Measurements from ENCODE around the gene SEMA7A. TPM values are rescaled to one million over a fixed set of nuclear protein-coding genes. Genes with fewer than 3 reads are reported as not detected.
"Not testable (repeated sequence)": the region's sequence is repeated elsewhere in the genome, so short reads cannot be mapped to it uniquely, and the experiment has no call there.

Gene SEMA7A
- polyA plus RNA-seq, 12 donors = 4.1 to 9.6 (median 5.6) TPM; not detected in 1

GRCh38 chr15:74374648-74375302 lies 59.0 kb downstream of the SEMA7A start:
- no peak for DNase-seq

GRCh38 chr15:74373731-74374647 lies 59.8 kb downstream of the SEMA7A start:
- DNase-seq = peak; percentile 89

GRCh38 chr15:74373056-74373650 lies 60.6 kb downstream of the SEMA7A start:
- no peak for DNase-seq

- DNase-seq = no peak
Measured at GRCh38 chr15:74370471-74370870, 63.3 kb downstream of the SEMA7A start.

GRCh38 chr15:74369756-74370155 lies 64.0 kb downstream of the SEMA7A start:
- no peak for DNase-seq

- DNase-seq = no peak
Measured at GRCh38 chr15:74369084-74369745, 64.5 kb downstream of the SEMA7A start.

- no peak for DNase-seq
Measured at GRCh38 chr15:74368121-74368520, 65.6 kb downstream of the SEMA7A start.

- no peak for DNase-seq
Measured at GRCh38 chr15:74367296-74367854, 66.4 kb downstream of the SEMA7A start, which contains the start of gene CYP11A1. CYP11A1 (minus strand) TSS chr15:74367646; CDS start chr15:74367585, 61 bp downstream.

GRCh38 chr15:74365598-74366445 lies 67.9 kb downstream of the SEMA7A start:
- DNase-seq = peak; percentile 76

GRCh38 chr15:74364936-74365597 lies 68.7 kb downstream of the SEMA7A start:
- DNase-seq = no peak

GRCh38 chr15:74362482-74362881 lies 71.3 kb downstream of the SEMA7A start:
- no peak for DNase-seq

- DNase-seq = not testable (repeated sequence)
Measured at GRCh38 chr15:74360855-74361254, 72.9 kb downstream of the SEMA7A start.

- not testable (repeated sequence) for DNase-seq
Measured at GRCh38 chr15:74359376-74359775, 74.4 kb downstream of the SEMA7A start.

Other genes with a start within 250 kb of the SEMA7A start
- gene STRA6, start 231.2 kb downstream of the SEMA7A start, polyA plus RNA-seq (ENCODE audit: insufficient read length in 12 of 12) = 1 to 10 TPM in 7 of 12 donors, under 1 TPM in 3, not detected in 2; 0.71 to 3.4 (median 1.0) TPM
- gene CCDC33, start 197.6 kb downstream of the SEMA7A start, polyA plus RNA-seq (ENCODE audit: insufficient read length in 12 of 12) = under 1 TPM in 3 of 12 donors, not detected in 9; 0.17 to 0.36 (median 0.22) TPM
- gene CYP11A1, start 66.3 kb downstream of the SEMA7A start, polyA plus RNA-seq (ENCODE audit: insufficient read length in 12 of 12) = 1 to 10 TPM in 10 of 12 donors, not detected in 2; 1.1 to 2.5 (median 1.7) TPM
- gene UBL7, start 27.2 kb upstream of the SEMA7A start, polyA plus RNA-seq (ENCODE audit: insufficient read length in 12 of 12) = 10 to 100 TPM in 11 of 12 donors, not detected in 1; 24.7 to 45.8 (median 32.4) TPM
- gene ARID3B, start 107.3 kb upstream of the SEMA7A start, polyA plus RNA-seq (ENCODE audit: insufficient read length in 12 of 12) = 10 to 100 TPM in 1 of 12 donors, 1 to 10 TPM in 10, not detected in 1; 3.6 to 17.0 (median 4.9) TPM
- gene CLK3, start 181.9 kb upstream of the SEMA7A start, polyA plus RNA-seq (ENCODE audit: insufficient read length in 12 of 12) = 10 to 100 TPM in 11 of 12 donors, not detected in 1; 36.9 to 72.4 (median 45.4) TPM

Data from muscle of arm (tissue), 12 donors.